ENCODE measurements around the gene VWC2L.

VWC2L gene

DNA sequence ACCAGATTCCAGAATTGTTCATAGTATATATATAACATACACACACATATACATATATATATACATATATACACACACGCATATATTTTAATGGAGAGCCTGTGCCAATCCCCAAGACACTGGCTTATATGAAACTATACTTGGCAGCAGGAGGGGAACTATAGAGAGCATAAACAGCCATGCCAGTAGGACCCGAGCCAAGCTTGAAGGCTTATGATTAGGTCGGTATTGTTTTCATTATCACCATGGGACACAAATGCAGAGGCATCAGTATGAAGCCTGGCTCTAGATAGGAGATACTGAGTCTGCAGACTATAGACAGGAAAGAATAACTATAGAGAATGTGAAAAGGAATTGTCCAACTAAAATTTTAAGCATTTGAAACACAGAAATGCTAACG is 181.2 kb downstream of the VWC2L start:
- DNase-seq (ENCODE audit: low read depth): no peak

DNA sequence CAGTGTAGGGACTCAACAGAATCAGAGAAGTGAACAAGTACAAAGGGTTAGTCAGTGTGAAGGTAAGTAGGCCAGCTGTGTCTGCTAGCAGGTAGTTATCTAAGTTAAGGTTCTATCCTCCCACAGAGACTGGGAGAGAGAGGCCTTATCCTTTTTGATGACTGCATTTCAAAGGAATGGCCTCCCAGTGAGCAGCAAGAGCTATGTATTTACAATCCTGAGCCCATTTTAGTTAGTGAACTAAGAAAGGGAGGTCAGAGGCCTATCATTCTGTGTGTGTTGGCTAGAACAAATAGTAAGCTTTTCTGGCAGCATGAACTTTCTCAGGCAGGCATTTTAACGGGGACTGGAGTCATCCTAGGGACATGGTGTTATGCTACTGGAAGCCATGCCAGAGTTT is 182.9 kb downstream of the VWC2L start:
- peak; percentile 94 for DNase-seq (ENCODE audit: low read depth)

DNA sequence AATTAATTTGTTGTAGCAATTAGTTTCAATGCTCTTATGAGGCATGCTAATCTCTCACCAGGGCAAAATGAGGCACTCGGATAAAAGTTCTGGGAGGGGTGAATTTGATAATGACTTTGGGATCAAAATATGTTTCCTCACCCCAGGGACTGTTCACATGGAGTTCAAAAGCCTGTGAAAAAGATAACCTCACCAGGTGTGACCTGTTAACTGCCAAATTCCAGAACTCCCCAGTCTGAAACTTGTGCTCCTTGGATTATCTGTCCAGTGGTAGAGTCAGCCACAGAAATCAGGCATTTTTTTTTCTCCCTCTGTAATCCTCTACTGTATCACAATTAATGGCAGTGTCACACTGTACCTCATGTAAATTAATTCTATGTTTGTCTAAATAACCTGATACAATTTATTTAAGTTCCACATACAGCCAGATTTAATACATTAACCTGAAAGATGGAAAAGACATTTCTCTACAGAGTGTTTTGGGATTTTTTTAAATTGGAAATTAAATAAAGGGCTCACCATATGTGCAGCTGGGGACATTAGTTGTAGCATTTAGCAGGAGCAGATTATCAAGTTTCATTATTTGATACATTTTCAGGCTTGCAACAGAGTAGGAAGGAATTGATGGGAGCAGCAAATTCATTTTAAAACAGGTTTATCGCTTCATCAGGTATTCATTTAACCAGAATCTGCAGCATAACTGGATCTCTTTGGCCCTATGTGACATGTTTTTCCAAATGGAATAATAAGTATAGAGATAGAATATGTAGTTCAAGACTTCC is 191.2 kb downstream of the VWC2L start:
- no peak for DNase-seq (ENCODE audit: low read depth)

DNA sequence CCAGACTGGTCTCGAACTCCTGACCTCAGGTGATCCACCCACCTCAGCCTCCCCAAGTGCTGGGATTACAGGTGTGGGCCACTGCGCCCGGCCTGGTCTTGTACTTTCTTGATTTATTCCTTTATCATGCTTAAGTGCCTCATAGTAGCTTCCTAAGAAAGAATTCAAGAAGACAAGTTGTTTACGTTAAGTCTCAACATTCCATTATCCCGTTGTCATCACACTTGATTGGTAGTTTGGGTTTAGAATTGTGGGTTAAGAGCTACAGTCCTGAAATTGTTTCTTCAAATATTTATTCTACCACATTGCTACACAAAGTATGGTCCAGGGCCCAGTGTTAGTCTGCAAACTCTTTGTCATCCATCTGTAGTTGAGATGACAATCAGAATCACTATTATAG is 194.0 kb downstream of the VWC2L start:
- peak; percentile 86 for DNase-seq (ENCODE audit: low read depth)

DNA sequence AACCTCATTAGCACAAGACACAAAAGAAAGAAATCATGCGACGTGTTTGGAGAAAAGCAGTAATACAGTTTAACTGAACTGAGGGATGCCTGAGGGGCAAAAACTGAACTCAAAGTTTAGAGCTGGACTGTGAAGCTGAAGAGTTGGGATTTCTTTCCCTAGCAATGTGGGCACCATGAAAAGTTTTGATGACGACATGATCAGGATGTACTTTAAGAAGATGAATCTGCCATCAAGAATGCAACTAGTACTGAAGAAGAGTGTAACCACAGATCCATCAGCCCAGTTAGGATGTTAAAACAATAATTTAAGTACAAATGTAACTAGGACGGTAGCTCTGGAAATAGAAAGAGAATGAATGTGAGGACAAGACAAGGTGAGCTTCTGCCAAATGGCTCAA is 196.2 kb downstream of the VWC2L start:
- peak; percentile 22 for DNase-seq (ENCODE audit: low read depth)

DNA sequence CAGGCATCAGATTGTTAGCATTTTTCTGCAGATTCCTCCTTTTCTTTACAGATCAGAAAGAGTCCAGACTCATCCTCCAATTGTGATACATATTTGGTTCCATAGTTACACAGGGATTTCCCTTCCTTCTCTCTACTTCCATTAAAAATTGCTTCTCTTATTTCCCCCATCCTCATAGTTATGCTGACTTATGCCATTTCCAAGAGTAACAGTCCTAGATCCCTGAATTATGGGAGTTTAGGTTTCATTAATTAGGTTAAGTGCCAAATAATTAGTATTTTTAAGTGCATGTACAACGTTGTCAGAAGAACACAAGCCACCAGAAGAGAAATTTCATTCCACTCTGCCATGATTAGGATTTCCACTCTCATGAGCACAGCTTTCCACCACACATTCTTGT is 200.2 kb downstream of the VWC2L start:
- DNase-seq (ENCODE audit: low read depth): no peak

DNA sequence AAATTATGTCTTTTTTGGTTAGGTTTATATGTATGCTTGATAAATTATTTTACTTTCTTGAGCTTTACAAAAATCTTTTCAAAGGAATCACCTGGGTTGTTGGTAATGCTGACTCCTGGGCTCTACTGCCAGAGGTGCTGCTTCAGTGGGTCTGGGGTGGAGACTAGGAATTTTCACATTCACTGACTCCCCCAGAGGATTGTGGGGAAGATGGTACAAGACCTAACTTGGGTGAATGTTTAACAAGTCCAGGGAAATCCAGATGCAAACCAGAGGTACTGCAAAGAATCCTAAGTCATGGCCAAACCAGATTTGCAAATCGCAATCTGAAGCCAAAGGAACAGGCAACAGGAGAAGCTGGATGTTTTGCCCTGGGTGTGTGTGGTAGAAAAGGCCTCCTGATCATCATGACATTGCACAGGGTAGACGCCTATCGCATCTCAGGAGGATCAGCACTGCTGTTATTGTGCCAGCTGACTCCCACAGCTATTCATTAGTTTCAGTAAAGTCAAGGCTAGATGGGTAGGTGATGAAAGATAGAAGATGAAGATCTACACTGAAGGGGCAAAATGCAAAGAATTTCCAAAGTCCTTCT is 213.4 kb downstream of the VWC2L start:
- no peak for DNase-seq (ENCODE audit: low read depth)

DNA sequence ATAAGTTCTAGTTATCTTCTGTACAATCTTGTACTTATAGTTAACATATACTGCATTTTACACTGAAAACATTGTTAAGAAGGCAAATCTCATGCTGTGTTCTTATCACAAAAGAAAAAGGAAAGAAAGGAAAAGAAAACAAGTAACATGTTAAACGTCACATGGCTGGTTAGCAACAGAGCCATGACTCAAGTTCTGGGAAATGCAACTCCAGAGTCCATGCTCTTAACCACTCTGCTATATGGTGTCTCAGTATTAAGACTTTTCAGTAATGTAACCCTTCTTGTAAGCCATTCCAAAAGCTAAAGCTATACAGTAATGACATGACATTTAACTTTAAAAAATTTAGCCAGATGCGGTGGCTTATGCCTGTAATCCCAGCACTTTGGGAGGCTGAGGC is 217.2 kb downstream of the VWC2L start:
- DNase-seq (ENCODE audit: low read depth): peak; percentile 28

Data from iris pigment epithelial cell (primary cell).